RWPE2 (cell line): ENCODE data around the gene TRIM3.
A peak's percentile ranks its signal among the peaks of the same experiment; 100 is the strongest.

Source experiments
- ATAC-seq: fragments of 200-7000 bp; cut with Tn5 transposase; 3 replicates; pipeline ENCODE4 v1.9.1; 2021; ENCODE audit warnings: low read depth
- DNase-seq: peaks from one replicate; pipeline ENCODE4 v3.0.0-alpha.2; 2020; ENCODE audit warnings: low spot score
- H3K27ac ChIP-seq: fragments of 450-650 bp; 2 replicates; pipeline ENCODE4 v1.5.1; 2017; ENCODE audit warnings: mild to moderate bottlenecking; ENCODE audit not compliant: poor library complexity, severe bottlenecking
- H3K27me3 ChIP-seq: fragments of 250-450 bp; sonication (Bioruptor Pico); 2 replicates; pipeline ENCODE4 v1.5.1; 2021; ENCODE audit warnings: mild to moderate bottlenecking, moderate library complexity; ENCODE audit not compliant: insufficient read depth, poor library complexity, severe bottlenecking
- H3K36me3 ChIP-seq: fragments of 250-450 bp; sonication (Bioruptor Pico); 2 replicates; pipeline ENCODE4 v1.5.1; 2020; ENCODE audit warnings: low read depth, mild to moderate bottlenecking, moderate library complexity
- H3K4me1 ChIP-seq: fragments of 250-450 bp; sonication (Bioruptor Pico); 2 replicates; pipeline ENCODE4 v1.5.1; 2021; ENCODE audit warnings: mild to moderate bottlenecking, moderate library complexity; ENCODE audit not compliant: insufficient read depth, poor library complexity, severe bottlenecking
- H3K4me3 ChIP-seq: fragments of 250-450 bp; sonication (Bioruptor Pico); 2 replicates; pipeline ENCODE4 v1.5.1; 2021; ENCODE audit warnings: mild to moderate bottlenecking, moderate library complexity; ENCODE audit not compliant: severe bottlenecking
- H3K9me3 ChIP-seq: fragments of 250-450 bp; sonication (Bioruptor Pico); 2 replicates; pipeline ENCODE4 v1.5.1; 2021; ENCODE audit warnings: mild to moderate bottlenecking, moderate library complexity; ENCODE audit not compliant: severe bottlenecking
- TF ChIP-seq, protein P1 (sequence below): fragments of 450-650 bp; IDR thresholded peaks from one replicate; pipeline ENCODE4 v1.5.1; 2017; ENCODE audit warnings: mild to moderate bottlenecking, moderate library complexity; ENCODE audit not compliant: poor library complexity, severe bottlenecking

Gene TRIM3

DNA sequence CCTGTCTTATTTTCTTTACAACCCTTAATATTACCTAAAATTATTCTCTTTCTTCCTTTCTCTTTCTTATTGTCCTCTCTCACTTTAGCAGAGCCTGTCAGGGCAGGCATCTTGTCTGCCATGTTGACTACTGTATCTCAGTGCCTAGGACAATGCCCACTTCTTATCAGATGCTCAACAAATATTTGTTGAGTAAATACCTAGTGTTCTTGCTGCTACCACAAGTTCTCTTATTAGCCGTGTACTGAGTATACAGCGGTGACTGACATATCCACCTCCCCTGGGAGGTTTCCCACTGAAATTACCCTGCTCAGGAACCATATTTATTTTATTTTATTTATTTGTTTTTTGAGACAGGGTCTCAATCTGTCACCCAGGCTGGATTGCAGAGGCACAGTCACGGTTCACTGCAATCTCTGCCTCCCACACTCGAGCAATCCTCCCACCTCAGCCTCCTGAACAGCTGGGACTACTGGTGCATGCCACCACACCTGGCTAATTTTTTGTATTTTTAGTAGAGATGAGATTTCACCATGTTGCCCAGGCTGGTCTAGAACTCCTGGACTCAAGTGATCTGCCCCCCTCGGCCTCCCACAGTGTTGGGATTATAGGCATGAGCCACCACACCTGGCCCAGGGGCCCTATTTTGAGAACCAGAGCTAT lies 39.6 kb downstream of the TRIM3 start:
- no peaks in the 10 kb centered on the region for H3K27me3 ChIP-seq
- TF ChIP-seq, protein P1, sequence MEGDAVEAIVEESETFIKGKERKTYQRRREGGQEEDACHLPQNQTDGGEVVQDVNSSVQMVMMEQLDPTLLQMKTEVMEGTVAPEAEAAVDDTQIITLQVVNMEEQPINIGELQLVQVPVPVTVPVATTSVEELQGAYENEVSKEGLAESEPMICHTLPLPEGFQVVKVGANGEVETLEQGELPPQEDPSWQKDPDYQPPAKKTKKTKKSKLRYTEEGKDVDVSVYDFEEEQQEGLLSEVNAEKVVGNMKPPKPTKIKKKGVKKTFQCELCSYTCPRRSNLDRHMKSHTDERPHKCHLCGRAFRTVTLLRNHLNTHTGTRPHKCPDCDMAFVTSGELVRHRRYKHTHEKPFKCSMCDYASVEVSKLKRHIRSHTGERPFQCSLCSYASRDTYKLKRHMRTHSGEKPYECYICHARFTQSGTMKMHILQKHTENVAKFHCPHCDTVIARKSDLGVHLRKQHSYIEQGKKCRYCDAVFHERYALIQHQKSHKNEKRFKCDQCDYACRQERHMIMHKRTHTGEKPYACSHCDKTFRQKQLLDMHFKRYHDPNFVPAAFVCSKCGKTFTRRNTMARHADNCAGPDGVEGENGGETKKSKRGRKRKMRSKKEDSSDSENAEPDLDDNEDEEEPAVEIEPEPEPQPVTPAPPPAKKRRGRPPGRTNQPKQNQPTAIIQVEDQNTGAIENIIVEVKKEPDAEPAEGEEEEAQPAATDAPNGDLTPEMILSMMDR, result no peak
- no peaks in the 10 kb centered on the region for H3K36me3 ChIP-seq
- ATAC-seq, result no peak
- no peak overlapping the region for H3K27ac ChIP-seq
- H3K4me1 ChIP-seq, result peaks cover 4% of the 10 kb centered on the region
- H3K9me3 ChIP-seq, result no peaks in the 10 kb centered on the region
- H3K4me3 ChIP-seq, result no peak overlapping the region
- no peak for DNase-seq

DNA sequence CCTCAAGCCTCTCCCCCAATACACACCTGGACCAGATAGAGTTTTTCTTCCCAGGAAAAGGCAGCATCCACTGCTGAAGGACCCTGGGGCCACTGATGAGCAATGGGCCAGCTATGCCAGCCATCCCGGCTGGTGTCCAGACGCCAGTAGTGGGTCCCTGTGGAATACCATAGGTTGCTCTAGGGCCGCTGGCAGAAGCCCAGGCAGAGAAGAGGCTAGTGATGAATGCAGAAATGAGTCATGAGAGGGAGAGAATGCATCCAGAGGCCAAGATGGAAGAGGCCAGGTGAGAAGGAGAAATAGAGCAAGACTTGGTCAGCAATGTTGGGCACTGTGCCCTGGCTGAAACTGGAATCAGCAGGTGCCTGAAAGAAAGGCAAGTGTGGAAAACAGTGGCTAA lies 41.9 kb downstream of the TRIM3 start:
- H3K9me3 ChIP-seq, result no peaks in the 10 kb centered on the region
- H3K4me3 ChIP-seq, result no peak overlapping the region
- no peaks in the 10 kb centered on the region for H3K36me3 ChIP-seq
- TF ChIP-seq, protein P1, result no peak
- H3K27ac ChIP-seq, result peak overlapping the region; percentile 26
- no peaks in the 10 kb centered on the region for H3K27me3 ChIP-seq
- peak; percentile 92 for DNase-seq
- peak; percentile 97 for ATAC-seq
- peaks cover 4% of the 10 kb centered on the region for H3K4me1 ChIP-seq

DNA sequence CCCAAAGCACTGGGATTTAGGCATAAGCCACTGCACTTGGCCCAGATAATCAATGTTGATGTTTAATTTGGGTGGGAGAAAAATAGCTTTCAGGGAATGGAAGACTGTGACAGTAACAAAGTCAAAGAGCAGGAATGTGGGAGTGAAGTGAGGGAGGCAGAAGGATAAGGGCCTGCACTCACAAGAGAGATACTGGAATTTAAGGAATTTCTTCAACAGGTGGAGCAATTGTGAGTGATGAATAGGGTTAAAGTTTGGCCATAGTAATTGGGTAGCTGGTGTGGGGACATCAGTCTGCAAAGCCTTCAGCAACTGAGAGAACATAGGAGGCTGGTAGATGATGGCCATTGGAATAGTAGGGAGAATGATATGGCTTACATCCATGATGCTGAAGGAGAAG lies 46.2 kb downstream of the TRIM3 start:
- no peaks in the 10 kb centered on the region for H3K27me3 ChIP-seq
- H3K9me3 ChIP-seq, result no peaks in the 10 kb centered on the region
- ATAC-seq, result no peak
- TF ChIP-seq, protein P1, result no peak
- no peak for DNase-seq
- peaks cover 4% of the 10 kb centered on the region for H3K4me1 ChIP-seq
- no peak overlapping the region for H3K27ac ChIP-seq
- no peak overlapping the region for H3K4me3 ChIP-seq
- H3K36me3 ChIP-seq, result no peaks in the 10 kb centered on the region

DNA sequence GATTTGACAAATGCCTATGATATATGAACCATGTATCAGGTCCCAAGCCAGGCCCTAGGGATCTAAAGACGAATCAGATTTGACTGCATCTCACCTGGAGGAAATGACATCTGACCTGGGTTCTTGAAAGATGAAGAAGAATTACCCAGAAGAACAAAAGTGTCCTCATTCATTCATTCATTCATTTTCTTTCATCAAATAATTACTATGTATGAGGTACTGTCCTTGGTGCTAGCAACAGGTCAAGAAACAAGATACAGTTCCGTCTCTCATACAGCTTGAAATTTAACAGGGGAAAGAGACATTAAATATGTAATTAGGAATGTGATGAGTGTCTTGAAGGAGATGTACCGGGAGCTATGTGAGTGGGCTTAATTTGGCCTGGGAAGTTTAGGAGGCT lies 53.1 kb downstream of the TRIM3 start:
- Histone ChIP-seq H3K27me3 (no peaks in the 10 kb centered on the region), H3K27ac (no peak overlapping the region), H3K36me3 (no peaks in the 10 kb centered on the region), H3K4me3 (no peak overlapping the region), H3K9me3 (no peaks in the 10 kb centered on the region), H3K4me1 (peaks cover 3% of the 10 kb centered on the region)
- ATAC-seq (no peak), DNase-seq (no peak)
- TF ChIP-seq, protein P1, result no peak

DNA sequence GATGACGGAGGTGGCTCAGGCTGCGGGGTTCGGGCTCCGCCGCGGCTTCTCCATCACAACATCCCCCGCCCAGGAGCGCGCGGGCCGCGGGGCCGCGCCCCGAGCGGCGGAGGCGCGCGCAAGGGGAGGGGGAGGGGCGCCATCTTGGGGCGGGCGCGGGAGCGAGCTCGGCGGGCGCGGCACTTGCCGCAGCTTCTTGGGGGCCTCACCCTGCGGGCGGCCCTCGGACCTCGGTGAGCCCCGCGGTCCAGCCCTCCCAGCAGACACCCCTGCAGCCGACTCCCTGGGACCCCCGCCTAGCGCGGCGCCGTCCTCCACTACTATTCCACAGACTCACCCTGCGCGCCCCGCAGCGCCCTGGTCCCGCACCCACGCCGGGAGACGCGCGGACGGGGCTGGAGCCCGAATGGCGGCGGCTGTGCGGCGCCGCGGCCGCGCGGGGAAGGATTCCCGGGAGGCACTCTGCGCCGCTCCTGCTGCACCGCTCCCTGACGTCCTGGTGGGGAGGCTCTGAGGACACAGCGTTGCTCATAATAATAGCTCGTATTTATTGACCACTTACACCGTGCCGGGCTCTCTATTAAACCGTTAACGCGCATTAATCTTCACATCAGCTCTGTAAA lies 54.6 kb downstream of the TRIM3 start, which contains the start of gene APBB1:
Gene APBB1 (minus strand): TSS at position 86 of the 623 bp plus-strand sequence. CDS start 7,747 bp downstream, outside the sequence.
- TF ChIP-seq, protein P1, result peak; percentile 10
- no peaks in the 10 kb centered on the region for H3K9me3 ChIP-seq
- peak within 1 kb of the TSS; percentile 100 for H3K4me3 ChIP-seq
- H3K4me1 ChIP-seq, result peaks cover 3% of the 10 kb centered on the region
- H3K27me3 ChIP-seq, result no peaks in the 10 kb centered on the region
- DNase-seq (no peak), ATAC-seq (peak; percentile 78)
- no peak within 1 kb of the TSS for H3K27ac ChIP-seq
- H3K36me3 ChIP-seq, result no peaks in the 10 kb centered on the region
